Spleen (tissue), 11 donors: ENCODE data around the gene DCLK2. TPM values are rescaled to one million over a fixed set of nuclear protein-coding genes. Genes with fewer than 3 reads are reported as not detected.

Experiments used
- DNase-seq: peaks from one replicate; pipeline ENCODE4 v3.0.0-alpha.2; 2020
- H3K27ac ChIP-seq, 8 donors: fragments of 200-600 bp; sonication (generic) in 7 of 8; 1 replicate in 4 of 8; 2 replicates in 4 of 8; pipeline versions ENCODE4 v1.5.0 to v1.8.0; 2016 to 2021; ENCODE audit warnings: inconsistent platforms in 4 of 8, mild to moderate bottlenecking in 4 of 8, moderate library complexity in 1 of 8
- H3K27me3 ChIP-seq, 7 donors: fragments of 200-600 bp; sonication (generic) in 6 of 7; replicated peaks in 1 of 7; 1 replicate in 4 of 7; 2 replicates in 3 of 7; pipeline versions ENCODE4 v1.5.0 to v1.8.0; 2016 to 2021; ENCODE audit warnings: inconsistent platforms in 3 of 7, mild to moderate bottlenecking in 1 of 7
- H3K36me3 ChIP-seq, 6 donors: fragments of 200-600 bp; sonication (generic) in 5 of 6; 1 replicate in 4 of 6; 2 replicates in 2 of 6; pipeline versions ENCODE4 v1.5.0 to v1.8.0; 2016 to 2021; ENCODE audit warnings: inconsistent platforms in 2 of 6
- H3K4me1 ChIP-seq, 6 donors: fragments of 200-600 bp; sonication (generic) in 5 of 6; 1 replicate in 3 of 6; 2 replicates in 3 of 6; pipeline versions ENCODE4 v1.5.0 to v1.8.0; 2016 to 2021; ENCODE audit warnings: inconsistent platforms in 3 of 6
- H3K4me3 ChIP-seq, 8 donors: fragments of 200-600 bp; sonication (generic) in 7 of 8; 1 replicate in 4 of 8; 2 replicates in 4 of 8; pipeline versions ENCODE4 v1.5.0 to v1.8.0; 2016 to 2021; ENCODE audit warnings: inconsistent platforms in 4 of 8, mild to moderate bottlenecking in 4 of 8, moderate library complexity in 2 of 8
- H3K9me3 ChIP-seq, 8 donors: fragments of 200-600 bp; sonication (generic) in 7 of 8; 1 replicate in 4 of 8; 2 replicates in 4 of 8; pipeline versions ENCODE4 v1.5.0 to v1.8.0; 2016 to 2021; ENCODE audit warnings: inconsistent platforms in 4 of 8
- CTCF ChIP-seq, 11 experiments: fragments of 200-600 bp in 7 of 11; fragments of 450-650 bp in 4 of 11; sonication (generic) in 4 of 11; IDR thresholded peaks in 8 of 11; conservative IDR thresholded peaks in 3 of 11; 1 replicate in 7 of 11; 2 replicates in 4 of 11; pipeline versions ENCODE4 v1.4.0 to v1.8.0; 2016 to 2021; ENCODE audit warnings: antibody characterized with exemption in 11 of 11, inconsistent platforms in 4 of 11, mild to moderate bottlenecking in 1 of 11
- POLR2A ChIP-seq, 3 donors: fragments of 450-650 bp; IDR thresholded peaks; one replicate each; pipeline ENCODE4 v1.5.1; 2017; ENCODE audit warnings: antibody characterized with exemption in 3 of 3, mild to moderate bottlenecking in 1 of 3
- POLR2AphosphoS5 ChIP-seq, 3 donors: sonication (generic); formaldehyde crosslinking; IDR thresholded peaks; one replicate each; pipeline ENCODE4 v1.5.1; 2017; ENCODE audit warnings: antibody characterized with exemption in 3 of 3
- WGBS, 5 donors: extraction: QIAGEN DNeasy Blood & Tissue Kit in 3 of 5; methylation state at CpG; one replicate each; pipeline versions ENCODE4 v1.1.5 to v1.1.7; 2013 to 2018; 5-methylcytosine and 5-hydroxymethylcytosine counted together
- intact Hi-C: fragments of 100-400 bp; cut with DNase I; formaldehyde crosslinking; loops from one replicate; pipeline ENCODE4 v1.15.0; 2023; ENCODE audit warnings: low total_unique reads
- polyA plus RNA-seq, 3 donors: library from polyadenylated mRNA; stranded (reverse); fragments of 200-250 nt; gene quantifications; one replicate each; pipeline ENCODE4 v1.2.1, GENCODE V29; 2013
- total RNA-seq, 7 donors: library from RNA; depleted of rRNA in 3 of 7; stranded (reverse); fragments of >200 nt in 3 of 7; fragmentation: NEBNext Ultra II Directional in 4 of 7; extraction: Animal tissue kit (Norgen Biotek cat#: 25700) in 4 of 7; gene quantifications; one replicate each; pipeline versions ENCODE4 v1.1.0 to v1.2.1, GENCODE V29; 2016 to 2021
- donor health status: healthy with polysubstance abuse.
- donor health status: DM: no; HTN: no; CAD: no; lungs with moderate emphysema.
- donor health status: DM: no; HTN: no; CAD: no.
- donor health status: Bipolar disorder and iron deficiency.
- donor health status: healthy.
- donor health status: DM: no; HTN: no; CAD: no.
- donor health status: DM: yes; HTN: yes; CAD: no.

The DCLK2 gene
- total and polyA plus RNA-seq, 10 donors: 0.53 to 6.1 (median 3.9) TPM

DNA sequence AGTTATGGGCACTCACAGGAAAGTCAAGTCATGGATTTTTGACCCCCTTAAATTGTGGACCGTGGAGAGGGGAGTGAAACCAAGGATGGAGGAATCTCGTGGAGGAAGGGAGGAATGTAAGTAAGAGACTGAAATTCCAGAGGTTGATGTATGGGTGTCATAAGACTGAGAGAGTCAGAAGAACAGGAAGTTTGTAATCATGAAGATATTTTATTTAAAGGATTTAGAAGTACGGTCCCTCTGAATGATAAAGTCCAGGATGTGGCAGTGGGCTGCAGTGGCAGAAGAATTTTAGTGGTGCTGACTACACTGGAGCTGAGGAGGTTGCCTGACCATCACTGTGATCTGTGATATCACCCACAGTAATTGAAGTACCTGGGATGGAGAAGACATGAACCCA lies 57.8 kb downstream of the DCLK2 start:
- WGBS, 5 donors: 49 to 62% (median 57%) methylated on average over 3 of the region's 3 CpGs
- Histone ChIP-seq H3K36me3 (no peaks in the 10 kb centered on the region), H3K27me3 (no peaks in the 10 kb centered on the region), H3K4me1 (peaks cover 0 to 11% (median 0%) of the 10 kb centered on the region in 6 donors), H3K27ac (no peak overlapping the region), H3K4me3 (no peak overlapping the region), H3K9me3 (no peaks in the 10 kb centered on the region)
- intact Hi-C loops: no loop called here
- no peak for TF ChIP-seq CTCF (IDR thresholded peaks at IDR 0.05 in 8 of 11, conservative IDR thresholded peaks at IDR 0.05 in 3 of 11)
- TF ChIP-seq POLR2A (IDR thresholded peaks at IDR 0.05): no peak
- no peak for TF ChIP-seq POLR2AphosphoS5 (IDR thresholded peaks at IDR 0.05)
- DNase-seq: no peak

DNA sequence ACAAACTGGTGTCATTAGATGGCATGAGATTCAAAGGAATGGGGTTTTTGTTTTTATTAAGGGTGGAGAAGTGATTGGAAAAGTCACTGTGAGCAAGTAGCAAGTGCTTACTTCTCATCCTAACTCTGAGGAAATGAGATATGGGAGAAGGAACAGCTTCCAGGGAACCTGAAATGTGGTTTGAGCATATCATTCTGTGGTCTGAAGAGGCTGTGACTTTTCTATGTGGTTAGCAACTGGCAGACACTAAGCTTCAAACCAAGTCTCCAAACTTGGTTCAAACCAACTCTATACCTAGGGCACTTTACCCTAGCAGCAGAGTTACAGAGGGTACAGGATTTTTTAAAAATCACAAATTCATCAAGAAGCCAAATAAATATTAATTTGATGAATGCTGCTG lies 58.2 kb downstream of the DCLK2 start:
- no peak overlapping the region for H3K27ac ChIP-seq
- intact Hi-C loops: no loop called here
- peaks cover 0 to 11% (median 0%) of the 10 kb centered on the region in 6 donors for H3K4me1 ChIP-seq
- H3K27me3 ChIP-seq: no peaks in the 10 kb centered on the region
- TF ChIP-seq POLR2A (IDR thresholded peaks at IDR 0.05) (no peak), POLR2AphosphoS5 (IDR thresholded peaks at IDR 0.05) (no peak), CTCF (IDR thresholded peaks at IDR 0.05 in 8 of 11, conservative IDR thresholded peaks at IDR 0.05 in 3 of 11) (no peak)
- no peaks in the 10 kb centered on the region for H3K36me3 ChIP-seq
- H3K9me3 ChIP-seq: no peaks in the 10 kb centered on the region
- no peak overlapping the region for H3K4me3 ChIP-seq
- no peak for DNase-seq

- TF ChIP-seq CTCF (IDR thresholded peaks at IDR 0.05 in 8 of 11, conservative IDR thresholded peaks at IDR 0.05 in 3 of 11) (no peak), POLR2AphosphoS5 (IDR thresholded peaks at IDR 0.05) (no peak), POLR2A (IDR thresholded peaks at IDR 0.05) (no peak)
- 74 to 93% (median 77%) methylated on average over 4 of the region's 4 CpGs for WGBS, 5 donors
- Histone ChIP-seq H3K27ac (no peak overlapping the region), H3K4me1 (peaks cover 0 to 11% (median 0%) of the 10 kb centered on the region in 6 donors), H3K36me3 (no peaks in the 10 kb centered on the region), H3K27me3 (no peaks in the 10 kb centered on the region), H3K9me3 (peaks cover 0 to 15% (median 0%) of the 10 kb centered on the region in 8 donors), H3K4me3 (no peak overlapping the region)
- intact Hi-C loops: no loop called here
- DNase-seq: no peak
Observed at GRCh38 chr4:150139297-150139865, 61.1 kb downstream of the DCLK2 start.

DNA sequence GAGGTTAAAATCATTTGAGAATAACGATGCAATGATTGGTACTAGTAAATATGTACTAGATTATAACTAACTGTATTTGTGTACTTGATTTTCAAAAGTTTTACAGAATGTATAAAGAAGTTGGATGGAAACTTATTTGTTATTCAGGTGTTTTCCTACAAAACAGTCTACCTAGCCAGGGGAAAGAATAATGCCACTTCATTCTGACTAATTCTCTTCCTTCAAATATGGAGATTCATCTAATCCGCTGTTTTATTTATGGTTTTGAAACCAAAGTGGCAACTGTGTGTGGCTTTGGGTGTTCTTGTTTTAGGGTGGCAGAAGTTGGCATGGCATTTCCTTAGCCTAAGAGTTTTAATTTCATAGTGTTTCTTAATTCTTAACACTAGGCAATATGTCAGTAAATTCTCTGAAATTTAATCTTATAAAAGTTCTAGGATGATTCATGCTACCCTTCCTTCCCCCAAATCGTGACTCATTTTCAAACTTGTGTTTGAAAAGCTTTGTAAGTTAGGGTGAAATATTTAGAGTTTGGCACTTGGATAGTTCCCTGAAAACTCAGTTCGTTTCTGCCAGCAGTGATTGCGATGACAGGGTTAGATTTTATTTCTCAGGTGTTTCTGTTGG lies 62.6 kb downstream of the DCLK2 start:
- H3K4me1 ChIP-seq: peaks cover 0 to 3% (median 0%) of the 10 kb centered on the region in 6 donors
- TF ChIP-seq POLR2AphosphoS5 (IDR thresholded peaks at IDR 0.05): no peak
- TF ChIP-seq POLR2A (IDR thresholded peaks at IDR 0.05): no peak
- no peak overlapping the region for H3K4me3 ChIP-seq
- peaks cover 0 to 16% (median 0%) of the 10 kb centered on the region in 8 donors for H3K9me3 ChIP-seq
- DNase-seq: no peak
- 67 to 86% (median 73%) methylated on average over 5 of the region's 5 CpGs for WGBS, 5 donors
- intact Hi-C loops: no loop called here
- no peaks in the 10 kb centered on the region for H3K27me3 ChIP-seq
- no peaks in the 10 kb centered on the region for H3K36me3 ChIP-seq
- no peak overlapping the region for H3K27ac ChIP-seq
